ENCODE measurements around the gene PTPRG.

The PTPRG gene

DNA sequence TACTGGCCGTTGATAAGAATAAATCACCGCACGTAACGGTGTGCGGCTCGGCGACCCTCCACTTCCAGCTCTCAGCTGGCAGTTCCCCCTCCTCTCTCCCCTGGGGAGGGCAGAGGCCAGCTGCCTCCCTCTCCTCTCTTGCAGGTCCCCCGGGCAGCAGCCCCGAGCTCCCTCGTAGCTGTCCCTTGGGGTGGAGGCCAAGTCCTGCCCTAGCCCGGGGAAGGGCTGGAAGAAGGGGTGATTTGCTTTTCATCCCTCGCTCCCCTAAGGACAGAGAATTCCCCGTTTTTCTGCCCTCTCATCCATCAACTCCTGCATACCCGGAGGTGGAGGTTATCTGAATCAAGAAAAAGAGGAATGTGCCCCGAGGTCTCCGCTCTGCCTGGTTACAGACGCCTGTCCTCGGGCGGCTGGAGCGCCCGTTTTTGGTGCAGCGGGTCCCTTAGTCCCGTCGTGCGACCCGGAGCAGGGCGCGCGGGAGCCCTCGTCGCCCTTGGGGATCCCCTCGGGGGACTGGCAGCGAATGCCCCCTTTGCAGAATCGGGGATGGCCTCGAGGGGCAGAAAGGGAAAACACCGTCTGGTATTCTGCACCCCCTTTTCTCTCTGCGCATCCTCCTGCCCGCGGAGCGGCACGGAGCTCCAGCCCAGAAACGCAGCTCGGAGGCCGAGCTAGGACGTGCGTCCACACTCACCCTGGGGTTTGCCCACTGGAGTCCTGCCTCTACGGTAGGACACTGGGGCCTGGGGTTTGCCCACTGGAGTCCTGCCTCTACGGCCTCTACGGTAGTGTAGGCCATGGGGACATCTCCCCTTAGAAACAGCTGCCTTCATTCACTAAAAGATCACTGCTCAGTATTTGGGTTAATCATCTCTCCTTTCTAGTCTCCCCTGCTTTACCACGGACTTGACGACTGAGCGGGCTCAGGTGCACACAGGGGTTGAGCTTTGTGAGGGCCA, 2.2 kb downstream of the PTPRG start:
- DNase-seq, result no peak

- no peak for DNase-seq
These were observed 3.2 kb downstream of the PTPRG start for GRCh38 chr3:61564395-61565059.

GRCh38 chr3:61565569-61565968, 4.2 kb downstream of the PTPRG start:
- no peak for DNase-seq

DNA sequence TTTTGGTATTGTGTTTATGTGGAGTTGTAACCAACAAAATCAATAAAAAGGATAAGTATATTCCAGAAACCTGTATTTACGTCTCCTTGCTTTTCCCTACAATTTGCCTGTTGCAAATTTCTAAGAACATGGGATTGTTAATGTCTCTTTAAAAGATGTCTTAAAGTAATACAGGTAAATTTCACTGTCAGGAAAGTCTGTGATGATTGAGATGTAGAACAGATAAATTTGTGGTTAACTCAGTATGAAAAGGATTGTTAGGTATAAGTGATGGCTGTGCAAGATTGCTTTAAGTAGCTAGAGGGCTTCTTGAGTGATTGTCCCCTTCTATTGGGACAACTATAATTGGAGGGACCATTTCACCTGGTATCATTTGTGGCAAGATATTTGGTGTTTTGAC, 6.8 kb downstream of the PTPRG start:
- no peak for DNase-seq

- no peak for DNase-seq
These were observed 8.6 kb downstream of the PTPRG start for GRCh38 chr3:61569856-61570580.

DNA sequence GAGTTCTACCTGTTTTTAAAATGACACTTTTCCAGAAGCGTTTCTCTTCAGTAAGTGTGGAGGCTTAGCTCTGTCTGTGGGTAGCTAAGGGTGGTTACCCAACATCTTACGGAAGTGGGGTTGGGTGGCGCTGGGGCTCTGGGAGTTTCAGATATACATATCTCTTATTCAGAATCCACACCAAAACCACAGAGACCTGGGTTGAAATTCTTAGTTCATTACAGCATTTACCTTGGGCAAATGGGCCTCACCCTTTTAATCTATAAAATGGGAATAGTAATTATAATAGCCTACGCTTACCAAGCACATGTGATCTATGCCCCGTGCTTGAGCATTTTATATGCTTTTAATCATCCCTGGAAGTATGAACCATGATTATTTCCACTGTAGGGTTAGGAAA, 9.4 kb downstream of the PTPRG start:
- no peak for DNase-seq

DNA sequence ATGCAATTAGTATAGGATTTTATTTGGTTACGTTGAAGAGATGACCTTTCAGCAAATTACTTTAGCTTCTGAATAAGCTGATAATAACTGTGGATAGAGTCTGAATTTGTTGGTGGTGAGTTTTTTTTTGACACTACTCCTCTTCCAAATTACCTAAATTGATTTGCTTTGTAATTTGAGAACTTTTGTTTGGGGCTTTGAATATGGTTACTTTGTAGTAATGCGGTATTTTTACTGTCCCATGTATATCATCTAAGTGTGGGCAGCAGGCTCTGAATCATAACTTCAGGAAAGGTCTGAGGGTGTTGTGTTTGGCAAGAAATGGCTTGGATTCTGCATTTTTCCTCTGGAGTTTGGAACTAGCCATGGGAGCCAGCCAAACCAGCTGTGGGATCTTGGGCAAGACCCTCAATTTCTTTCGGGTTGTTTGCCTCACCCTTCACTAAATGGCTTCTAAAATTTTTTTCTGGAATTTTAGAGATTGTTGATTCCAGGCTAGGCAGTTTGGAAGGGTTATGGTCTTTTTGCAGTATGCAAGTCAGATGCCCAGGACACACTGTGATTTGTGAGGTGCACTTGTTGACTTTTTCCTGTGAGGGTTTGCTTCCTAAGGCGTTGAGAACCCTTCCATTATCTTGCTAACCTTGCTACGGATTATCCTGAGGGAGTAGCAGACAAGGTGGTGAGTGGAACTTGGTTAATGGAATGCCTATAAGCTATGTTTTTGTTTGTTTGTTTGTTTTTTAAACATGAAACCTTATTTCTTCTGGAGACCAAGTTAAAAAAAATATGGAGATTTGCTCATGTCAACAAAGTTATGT, 10.4 kb downstream of the PTPRG start:
- DNase-seq, result no peak

DNA sequence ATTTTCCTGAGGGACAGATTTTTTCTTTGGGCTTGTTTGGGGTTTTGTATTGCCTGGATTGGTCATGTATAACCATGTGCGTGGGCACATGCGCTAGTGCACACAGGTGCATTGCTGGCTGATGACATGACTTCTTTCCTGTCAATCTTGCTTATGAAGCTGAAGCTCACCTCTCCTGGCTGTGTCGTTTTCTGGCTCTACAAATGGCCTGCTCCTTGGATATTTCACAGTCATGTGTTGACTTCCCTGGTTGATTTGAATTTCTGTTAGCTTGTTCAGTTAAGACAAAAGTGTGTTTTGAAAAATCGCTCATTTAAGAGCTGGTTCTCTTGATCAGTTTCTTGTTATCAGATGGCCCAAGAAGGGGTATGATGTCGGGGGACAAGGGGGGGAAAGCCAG, 11.5 kb downstream of the PTPRG start:
- DNase-seq, result no peak

DNA sequence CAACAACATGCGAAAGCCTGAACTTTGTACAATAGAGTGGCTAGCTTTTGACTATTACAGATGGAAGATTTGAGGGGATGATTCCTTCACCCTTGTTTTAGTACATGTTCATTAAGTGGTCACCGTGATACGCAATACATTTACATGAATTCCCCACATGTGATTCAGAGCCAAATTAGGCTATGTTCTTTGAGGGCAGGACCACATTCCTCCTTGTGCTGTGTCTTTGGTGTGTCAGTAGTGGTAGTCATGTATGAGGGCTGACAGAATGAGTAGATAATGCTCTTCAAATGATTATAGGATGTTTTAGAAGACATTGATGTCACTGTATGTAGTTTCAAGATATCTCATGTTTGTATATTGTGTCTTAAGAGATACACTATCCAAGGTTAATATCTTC, 12.1 kb downstream of the PTPRG start:
- DNase-seq, result no peak

GRCh38 chr3:61574854-61575253, 13.5 kb downstream of the PTPRG start:
- no peak for DNase-seq

GRCh38 chr3:61575893-61576292, 14.5 kb downstream of the PTPRG start:
- DNase-seq, result no peak

GRCh38 chr3:61577760-61578159, 16.4 kb downstream of the PTPRG start:
- DNase-seq, result no peak

GRCh38 chr3:61578667-61579367, 17.4 kb downstream of the PTPRG start:
- DNase-seq, result no peak

GRCh38 chr3:61579685-61580084, 18.3 kb downstream of the PTPRG start:
- DNase-seq, result no peak

- DNase-seq, result no peak
These were observed 19.7 kb downstream of the PTPRG start for GRCh38 chr3:61580982-61581643.

GRCh38 chr3:61582287-61582686, 20.9 kb downstream of the PTPRG start:
- DNase-seq, result no peak

GRCh38 chr3:61582846-61583245, 21.5 kb downstream of the PTPRG start:
- DNase-seq, result no peak

DNA sequence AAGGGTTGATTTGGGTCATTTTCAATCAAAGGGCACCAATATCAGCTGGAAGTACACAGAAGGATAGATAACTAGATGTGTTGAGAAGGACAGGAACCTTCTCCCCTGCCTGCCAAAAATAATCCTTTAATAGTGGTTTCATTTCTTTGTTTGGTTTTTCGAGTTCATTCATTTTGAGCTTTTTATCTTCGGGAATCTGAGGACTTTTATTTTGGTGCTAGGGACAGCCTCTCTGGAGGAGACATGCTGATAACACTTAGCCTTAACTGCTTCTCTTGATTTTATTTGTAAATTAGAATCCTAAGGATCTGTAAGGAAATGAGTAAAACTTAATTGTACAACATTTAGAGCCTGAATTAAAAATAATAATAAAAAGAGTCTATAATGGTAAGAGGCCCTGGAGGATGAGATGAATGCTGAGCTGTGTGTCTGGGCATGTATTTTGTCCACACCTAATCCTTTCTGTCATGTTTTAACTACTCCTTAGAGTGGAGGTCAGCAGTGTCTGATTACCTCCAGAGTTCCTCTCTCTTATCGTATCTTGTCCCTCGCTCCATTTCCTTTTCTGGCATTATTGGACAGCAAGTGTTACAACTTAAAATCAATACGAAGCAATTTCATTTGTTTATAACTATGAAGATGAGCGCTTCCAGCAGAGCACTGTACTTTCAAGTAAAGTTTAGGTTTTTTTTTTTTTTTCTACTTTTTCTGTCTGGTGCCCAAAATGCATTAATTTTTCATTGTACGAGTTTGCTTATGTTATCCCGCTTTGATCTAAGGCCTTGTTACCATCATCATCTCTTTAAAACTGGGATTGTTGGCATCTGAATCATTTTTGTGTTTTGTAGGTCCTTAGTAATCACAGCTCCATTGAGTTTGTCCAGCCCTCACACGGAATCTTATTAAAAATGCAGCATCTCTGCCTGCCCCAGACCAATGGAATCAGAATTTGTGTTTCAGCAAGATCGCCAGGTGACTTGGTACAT, 22.8 kb downstream of the PTPRG start:
- DNase-seq, result no peak

GRCh38 chr3:61589856-61590255, 28.5 kb downstream of the PTPRG start:
- DNase-seq, result no peak

- no peak for DNase-seq
These were observed 29.9 kb downstream of the PTPRG start for GRCh38 chr3:61591300-61591699.
